Measurements from ENCODE around the gene BPTF.
"Not testable (repeated sequence)": the region's sequence is repeated elsewhere in the genome, so short reads cannot be mapped to it uniquely, and the experiment has no call there.

BPTF gene

GRCh38 chr17:67810464-67810863 is 14.8 kb upstream of the BPTF start:
- no peak overlapping the region for H4K91ac ChIP-seq (ENCODE audit: low read depth, low read length)
- H3K9me3 ChIP-seq (ENCODE audit: insufficient read depth, low read depth, low read length): no peaks in the 10 kb centered on the region
- H2BK12ac ChIP-seq (ENCODE audit: low read length): no peak overlapping the region
- no peak overlapping the region for H3K18ac ChIP-seq (ENCODE audit: low read length)
- H4K8ac ChIP-seq (ENCODE audit: low read depth, low read length): no peak overlapping the region
- no peaks in the 10 kb centered on the region for H3K36me3 ChIP-seq (ENCODE audit: control insufficient read depth in 1 of 2, insufficient read depth in 2 of 2, low read length in 2 of 2)
- DNase-seq: no peak
- H2BK120ac ChIP-seq (ENCODE audit: insufficient read depth, low read length, poor library complexity): no peak overlapping the region
- no peak overlapping the region for H2BK5ac ChIP-seq (ENCODE audit: low read depth, low read length, poor library complexity)
- no CpG with 5 or more reads among the region's 1 CpG for WGBS (ENCODE audit: extremely low coverage, insufficient coverage, insufficient read length)
- H2AFZ ChIP-seq (ENCODE audit: insufficient read depth, low read length, poor library complexity): no peak overlapping the region
- no peak overlapping the region for H3K4me3 ChIP-seq (ENCODE audit: low read depth, low read length)
- H3K14ac ChIP-seq (ENCODE audit: low read length): no peak overlapping the region
- no peak overlapping the region for H4K12ac ChIP-seq (ENCODE audit: low read depth, low read length)
- H3K27ac ChIP-seq (ENCODE audit: low read depth, low read length): no peak overlapping the region
- no peak overlapping the region for H3K9ac ChIP-seq (ENCODE audit: low read length)
- H3K4me2 ChIP-seq (ENCODE audit: low read length): no peak overlapping the region
- H2AK5ac ChIP-seq (ENCODE audit: low read length): no peak overlapping the region
- no peaks in the 10 kb centered on the region for H3K79me2 ChIP-seq (ENCODE audit: control insufficient read depth, insufficient read depth, low read length, poor library complexity)
- H3K27me3 ChIP-seq (ENCODE audit: insufficient read depth, low read length): no peaks in the 10 kb centered on the region
- no peak overlapping the region for H3K4ac ChIP-seq (ENCODE audit: low read depth, low read length)
- H3K23ac ChIP-seq (ENCODE audit: low read length): no peak overlapping the region
- no peaks in the 10 kb centered on the region for H3K79me1 ChIP-seq (ENCODE audit: low read length)
- no peaks in the 10 kb centered on the region for H3K4me1 ChIP-seq (ENCODE audit: control insufficient read depth in 1 of 2, insufficient read depth in 2 of 2, low read length in 2 of 2)

- not testable (repeated sequence) for H3K27ac ChIP-seq (ENCODE audit: low read depth, low read length); H3K4me3 ChIP-seq (ENCODE audit: low read depth, low read length); H3K79me1 ChIP-seq (ENCODE audit: low read length); H2AFZ ChIP-seq (ENCODE audit: insufficient read depth, low read length, poor library complexity); H3K79me2 ChIP-seq (ENCODE audit: control insufficient read depth, insufficient read depth, low read length, poor library complexity); H2BK5ac ChIP-seq (ENCODE audit: low read depth, low read length, poor library complexity); H3K23ac ChIP-seq (ENCODE audit: low read length); H3K14ac ChIP-seq (ENCODE audit: low read length); H3K36me3 ChIP-seq (ENCODE audit: control insufficient read depth in 1 of 2, insufficient read depth in 2 of 2, low read length in 2 of 2); H3K4me2 ChIP-seq (ENCODE audit: low read length); H3K9me3 ChIP-seq (ENCODE audit: insufficient read depth, low read depth, low read length); H3K4me1 ChIP-seq (ENCODE audit: control insufficient read depth in 1 of 2, insufficient read depth in 2 of 2, low read length in 2 of 2); H2BK12ac ChIP-seq (ENCODE audit: low read length); H4K12ac ChIP-seq (ENCODE audit: low read depth, low read length); H3K18ac ChIP-seq (ENCODE audit: low read length); DNase-seq; H2AK5ac ChIP-seq (ENCODE audit: low read length); H4K8ac ChIP-seq (ENCODE audit: low read depth, low read length); H3K9ac ChIP-seq (ENCODE audit: low read length); H2BK120ac ChIP-seq (ENCODE audit: insufficient read depth, low read length, poor library complexity); H3K27me3 ChIP-seq (ENCODE audit: insufficient read depth, low read length); H3K4ac ChIP-seq (ENCODE audit: low read depth, low read length); H4K91ac ChIP-seq (ENCODE audit: low read depth, low read length)
- WGBS (ENCODE audit: extremely low coverage, insufficient coverage, insufficient read length): no CpG with 5 or more reads among the region's 6 CpGs
Observed at GRCh38 chr17:67812380-67812779, 12.9 kb upstream of the BPTF start.

GRCh38 chr17:67813803-67814180 is 11.5 kb upstream of the BPTF start:
- H3K4ac ChIP-seq (ENCODE audit: low read depth, low read length): no peak overlapping the region
- H3K18ac ChIP-seq (ENCODE audit: low read length): no peak overlapping the region

GRCh38 chr17:67818110-67819002 is 6.9 kb upstream of the BPTF start:
- H3K14ac ChIP-seq (ENCODE audit: low read length): no peak overlapping the region
- no peak overlapping the region for H2AK5ac ChIP-seq (ENCODE audit: low read length)
- no peak overlapping the region for H3K23ac ChIP-seq (ENCODE audit: low read length)
- H3K4ac ChIP-seq (ENCODE audit: low read depth, low read length): no peak overlapping the region
- H3K79me1 ChIP-seq (ENCODE audit: low read length): no peaks in the 10 kb centered on the region
- no peak overlapping the region for H3K9ac ChIP-seq (ENCODE audit: low read length)
- no peak overlapping the region for H4K91ac ChIP-seq (ENCODE audit: low read depth, low read length)
- H3K9me3 ChIP-seq (ENCODE audit: insufficient read depth, low read depth, low read length): no peaks in the 10 kb centered on the region
- no peak overlapping the region for H3K4me2 ChIP-seq (ENCODE audit: low read length)
- H3K27me3 ChIP-seq (ENCODE audit: insufficient read depth, low read length): no peaks in the 10 kb centered on the region
- no CpG with 5 or more reads among the region's 7 CpGs for WGBS (ENCODE audit: extremely low coverage, insufficient coverage, insufficient read length)
- H3K27ac ChIP-seq (ENCODE audit: low read depth, low read length): no peak overlapping the region
- no peak overlapping the region for H2BK120ac ChIP-seq (ENCODE audit: insufficient read depth, low read length, poor library complexity)
- H4K8ac ChIP-seq (ENCODE audit: low read depth, low read length): no peak overlapping the region
- H3K4me1 ChIP-seq (ENCODE audit: control insufficient read depth in 1 of 2, insufficient read depth in 2 of 2, low read length in 2 of 2): no peaks in the 10 kb centered on the region
- no peak overlapping the region for H3K18ac ChIP-seq (ENCODE audit: low read length)
- no peaks in the 10 kb centered on the region for H3K36me3 ChIP-seq (ENCODE audit: control insufficient read depth in 1 of 2, insufficient read depth in 2 of 2, low read length in 2 of 2)
- H3K4me3 ChIP-seq (ENCODE audit: low read depth, low read length): no peak overlapping the region
- no peaks in the 10 kb centered on the region for H3K79me2 ChIP-seq (ENCODE audit: control insufficient read depth, insufficient read depth, low read length, poor library complexity)
- H4K12ac ChIP-seq (ENCODE audit: low read depth, low read length): no peak overlapping the region
- H2BK5ac ChIP-seq (ENCODE audit: low read depth, low read length, poor library complexity): no peak overlapping the region
- no peak overlapping the region for H2BK12ac ChIP-seq (ENCODE audit: low read length)
- DNase-seq: no peak
- H2AFZ ChIP-seq (ENCODE audit: insufficient read depth, low read length, poor library complexity): no peak overlapping the region

More at GRCh38 chr17:67813803-67814180, 11.5 kb upstream of the BPTF start:
- Histone ChIP-seq H3K9me3 (ENCODE audit: insufficient read depth, low read depth, low read length) (no peaks in the 10 kb centered on the region), H2BK12ac (ENCODE audit: low read length) (no peak overlapping the region), H3K4me2 (ENCODE audit: low read length) (no peak overlapping the region), H3K23ac (ENCODE audit: low read length) (no peak overlapping the region), H2AK5ac (ENCODE audit: low read length) (no peak overlapping the region), H3K27me3 (ENCODE audit: insufficient read depth, low read length) (no peaks in the 10 kb centered on the region), H2BK120ac (ENCODE audit: insufficient read depth, low read length, poor library complexity) (no peak overlapping the region), H3K4me3 (ENCODE audit: low read depth, low read length) (no peak overlapping the region), H2BK5ac (ENCODE audit: low read depth, low read length, poor library complexity) (no peak overlapping the region), H4K8ac (ENCODE audit: low read depth, low read length) (no peak overlapping the region), H3K36me3 (ENCODE audit: control insufficient read depth in 1 of 2, insufficient read depth in 2 of 2, low read length in 2 of 2) (no peaks in the 10 kb centered on the region), H3K27ac (ENCODE audit: low read depth, low read length) (no peak overlapping the region), H3K9ac (ENCODE audit: low read length) (no peak overlapping the region), H3K79me1 (ENCODE audit: low read length) (no peaks in the 10 kb centered on the region), H2AFZ (ENCODE audit: insufficient read depth, low read length, poor library complexity) (no peak overlapping the region), H3K4me1 (ENCODE audit: control insufficient read depth in 1 of 2, insufficient read depth in 2 of 2, low read length in 2 of 2) (no peaks in the 10 kb centered on the region), H4K91ac (ENCODE audit: low read depth, low read length) (no peak overlapping the region), H4K12ac (ENCODE audit: low read depth, low read length) (no peak overlapping the region), H3K14ac (ENCODE audit: low read length) (no peak overlapping the region), H3K79me2 (ENCODE audit: control insufficient read depth, insufficient read depth, low read length, poor library complexity) (no peaks in the 10 kb centered on the region)
- DNase-seq: no peak
- WGBS (ENCODE audit: extremely low coverage, insufficient coverage, insufficient read length): no CpG with 5 or more reads among the region's 5 CpGs

Measured in trophoblast cell (in vitro differentiated cells and primary cell).